Caki2 (cell line): ENCODE measurements around the gene GTPBP3. TPM values are rescaled to one million over a fixed set of nuclear protein-coding genes. Genes with fewer than 3 reads are reported as not detected.
A peak's percentile ranks its signal among the peaks of the same experiment; 100 is the strongest.

Source experiments
- DNase-seq: peaks from one replicate; pipeline ENCODE4 v3.0.0-alpha.2; 2015; ENCODE audit warnings: low read depth
- in situ Hi-C: cut with HindIII; loops from 2 replicates; pipeline ENCODE4 v1.10.0; 2016; ENCODE audit warnings: low sequenced_read_pairs, low pct_unique_long_range_greater_than_20kb, mixed read lengths
- total RNA-seq: library from RNA; depleted of rRNA; stranded (reverse); fragments of >200 nt; shearing (Covaris generic); gene quantifications from 2 replicates; pipeline ENCODE4 v1.2.3, GENCODE V29; 2014; ENCODE audit warnings: low replicate concordance

GTPBP3 gene
- total RNA-seq, 1 experiment from 2014 or later, result 61.3 TPM

GRCh38 chr19:17306285-17306714 lies 31.1 kb upstream of the GTPBP3 start:
- in situ Hi-C loops, result no loop called here

GRCh38 chr19:17307876-17308377 lies 29.4 kb upstream of the GTPBP3 start:
- in situ Hi-C loops, result no loop called here
- no peak for DNase-seq

More at GRCh38 chr19:17306285-17306714, 31.1 kb upstream of the GTPBP3 start:
- no peak for DNase-seq

GRCh38 chr19:17309198-17309964 lies 28.0 kb upstream of the GTPBP3 start, which contains the start of gene DDA1:
Gene DDA1, plus strand, starts transcription at chr19:17309563. Its CDS starts 92 bp downstream, at chr19:17309655.
- in situ Hi-C loops, result no loop called here
- peak; percentile 99 for DNase-seq

GRCh38 chr19:17309965-17310461 lies 27.3 kb upstream of the GTPBP3 start:
- in situ Hi-C loops, result no loop called here
- DNase-seq, result no peak

- in situ Hi-C loops, result no loop called here
- peak; percentile 89 for DNase-seq
Observed at GRCh38 chr19:17311455-17312188, 25.7 kb upstream of the GTPBP3 start.

- DNase-seq, result no peak
- in situ Hi-C loops, result no loop called here
Observed at GRCh38 chr19:17312189-17313113, 24.9 kb upstream of the GTPBP3 start.

GRCh38 chr19:17314007-17314593 lies 23.3 kb upstream of the GTPBP3 start:
- in situ Hi-C loops, result no loop called here
- DNase-seq, result no peak

DNA sequence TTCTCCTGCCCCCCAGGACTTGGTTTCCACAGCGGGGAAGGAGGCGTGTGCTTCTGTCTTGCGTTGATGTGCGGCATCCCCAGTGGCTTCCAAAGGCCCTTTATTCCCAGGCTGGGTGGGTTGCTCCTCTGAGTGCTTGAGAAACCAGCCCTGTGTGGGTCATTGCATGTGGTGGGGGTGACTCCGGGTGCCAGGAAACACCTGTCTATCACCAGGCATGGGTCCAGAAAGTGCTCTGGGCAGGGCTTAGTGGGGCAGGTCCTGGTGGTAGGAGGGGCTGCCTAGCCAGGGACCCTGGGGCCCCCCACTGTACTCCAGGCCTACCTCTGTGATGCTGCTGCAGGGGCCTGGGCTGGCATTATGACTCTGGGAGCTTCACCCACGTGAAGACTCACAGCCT lies 18.4 kb upstream of the GTPBP3 start:
- no peak for DNase-seq
- in situ Hi-C loops, result no loop called here

DNA sequence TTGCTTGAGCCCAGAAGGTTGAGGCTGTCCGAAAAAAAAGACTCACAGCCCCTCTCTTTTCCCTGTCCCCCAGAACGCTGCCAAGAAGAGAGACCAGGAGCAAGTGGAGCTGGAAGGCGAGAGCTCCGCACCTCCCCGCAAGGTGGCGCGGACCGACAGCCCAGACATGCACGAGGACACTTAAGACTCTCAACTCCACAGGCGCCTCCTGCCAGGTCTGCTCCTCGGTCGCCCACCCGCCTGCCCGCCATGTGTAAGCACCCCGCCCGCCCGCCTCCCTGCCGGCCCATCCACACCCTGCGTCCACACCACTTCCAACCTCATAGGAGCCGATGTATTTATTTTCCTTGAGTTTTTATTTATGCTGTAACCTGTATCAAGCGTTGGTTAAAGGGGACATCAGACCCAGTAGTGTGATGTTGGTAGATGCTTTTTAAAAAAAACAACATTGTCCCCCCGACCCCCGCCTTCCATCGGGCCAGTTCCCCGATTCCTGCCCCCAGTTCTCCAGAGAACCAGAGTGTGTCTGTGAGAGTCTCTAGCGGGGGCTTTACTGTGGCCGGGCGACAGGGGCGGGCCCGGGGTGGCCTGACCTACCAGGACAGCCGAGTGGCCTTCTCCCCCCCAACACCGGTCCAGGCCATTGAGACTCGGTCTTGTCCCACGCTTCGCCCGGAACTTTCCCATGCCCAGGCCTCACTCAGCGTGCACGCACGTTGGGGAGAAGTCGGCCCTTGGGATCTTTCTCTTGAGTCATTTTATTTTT lies 17.7 kb upstream of the GTPBP3 start:
- in situ Hi-C loops, result no loop called here
- no peak for DNase-seq

- no peak for DNase-seq
- in situ Hi-C loops, result no loop called here
Observed at GRCh38 chr19:17320435-17320834, 16.9 kb upstream of the GTPBP3 start.

GRCh38 chr19:17321655-17322489 lies 15.5 kb upstream of the GTPBP3 start:
- no peak for DNase-seq
- in situ Hi-C loops, result no loop called here

- no peak for DNase-seq
- in situ Hi-C loops, result no loop called here
Observed at GRCh38 chr19:17322854-17323253, 14.5 kb upstream of the GTPBP3 start.

- in situ Hi-C loops, result no loop called here
- DNase-seq, result no peak
Observed at GRCh38 chr19:17323300-17323963, 13.9 kb upstream of the GTPBP3 start.

GRCh38 chr19:17323964-17324332 lies 13.4 kb upstream of the GTPBP3 start:
- DNase-seq, result no peak
- in situ Hi-C loops, result no loop called here

DNA sequence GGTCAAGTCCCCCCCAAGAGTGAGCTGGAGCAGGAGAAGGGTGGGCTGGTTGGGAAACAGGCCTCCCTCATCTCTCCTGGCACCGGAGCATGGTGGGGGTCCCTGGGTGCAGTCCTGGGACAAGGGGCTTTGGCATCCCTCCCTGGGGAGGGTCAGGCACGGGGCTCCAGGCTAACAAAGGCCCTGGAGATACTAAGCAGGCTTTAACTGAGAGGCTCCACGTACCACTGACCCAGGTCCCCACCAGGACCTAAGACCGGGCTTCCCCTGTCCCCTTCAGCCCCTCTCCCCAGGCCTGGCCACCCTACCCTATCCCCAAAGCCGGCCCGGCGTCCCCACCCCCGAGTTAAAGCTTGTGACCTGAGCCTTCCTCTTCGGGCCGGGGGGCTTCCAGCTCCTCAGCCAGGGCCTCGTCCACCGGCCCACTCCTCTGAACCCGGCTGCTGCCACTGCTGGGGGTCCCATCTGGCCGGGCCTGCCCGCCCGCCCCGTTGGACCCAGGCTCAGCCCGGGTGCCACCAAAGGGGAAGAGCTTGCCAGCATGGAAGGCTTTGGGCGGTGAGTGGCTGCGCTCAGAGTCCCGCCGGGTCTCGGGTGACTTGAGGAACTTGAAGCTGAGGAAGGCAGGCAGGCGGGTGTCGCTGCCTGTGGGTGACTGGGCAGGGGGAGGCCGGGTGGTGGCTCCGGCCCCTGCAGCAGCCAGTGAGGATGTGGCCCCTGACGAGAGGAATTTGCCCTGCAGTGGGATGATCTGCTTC lies 12.8 kb upstream of the GTPBP3 start:
- no peak for DNase-seq

More for the DNA sequence above, 12.8 kb upstream of the GTPBP3 start:
- in situ Hi-C loops, result no loop called here
